WTC11 (cell line): Measurements from ENCODE around the gene LY9.

ENCODE experiments used
- CTCF ChIP-seq: fragments of 200-600 bp; IDR thresholded peaks from 2 replicates; pipeline ENCODE4 v1.8.0; 2022; ENCODE audit warnings: antibody characterized with exemption
- JAZF1 ChIP-seq: fragments of 250-450 bp; sonication (Bioruptor Pico); IDR thresholded peaks from 2 replicates; pipeline ENCODE4 v1.9.0; 2021; ENCODE audit warnings: moderate library complexity, mild to moderate bottlenecking, inconsistent platforms

DNA sequence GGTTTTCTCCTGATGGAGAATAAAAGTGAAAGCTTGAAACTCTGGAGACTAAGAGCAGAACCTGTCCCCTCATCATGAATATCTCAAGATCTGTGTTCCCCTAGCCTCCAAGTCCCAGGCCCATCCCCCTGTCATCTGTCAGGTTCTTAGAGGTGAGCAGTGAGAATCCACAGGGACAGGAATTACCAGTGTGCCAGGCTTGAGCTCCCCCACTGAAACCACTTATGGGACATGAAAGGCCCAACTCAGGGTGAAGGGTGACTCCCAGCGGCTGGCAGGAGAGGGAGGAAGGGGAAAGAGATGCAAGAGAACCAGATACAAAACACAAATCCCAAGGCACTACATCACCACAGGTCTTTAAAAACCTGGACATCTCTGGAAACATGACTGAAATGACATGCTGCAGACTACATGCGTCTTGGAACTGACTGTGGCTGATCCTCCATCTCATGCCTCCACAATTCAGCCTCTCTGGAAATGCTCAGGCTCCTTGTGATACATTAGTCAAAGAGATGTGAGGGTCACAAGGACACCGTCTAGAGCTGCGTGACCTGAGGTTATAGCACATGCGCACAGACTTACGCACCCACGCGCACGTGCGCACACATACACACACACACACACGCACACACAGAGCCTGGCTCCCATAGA lies 6.8 kb upstream of the LY9 start:
- no peak for TF ChIP-seq JAZF1 (CRISPR knock-in tag)
- no peak for TF ChIP-seq CTCF
